ENCODE measurements around the gene SLIT3. TPM values are rescaled to one million over a fixed set of nuclear protein-coding genes. Genes with fewer than 3 reads are reported as not detected.

Gene SLIT3
- polyA plus RNA-seq, 1 of the 3 experiments (the other 2 are of a cell fraction) = 119 TPM

DNA sequence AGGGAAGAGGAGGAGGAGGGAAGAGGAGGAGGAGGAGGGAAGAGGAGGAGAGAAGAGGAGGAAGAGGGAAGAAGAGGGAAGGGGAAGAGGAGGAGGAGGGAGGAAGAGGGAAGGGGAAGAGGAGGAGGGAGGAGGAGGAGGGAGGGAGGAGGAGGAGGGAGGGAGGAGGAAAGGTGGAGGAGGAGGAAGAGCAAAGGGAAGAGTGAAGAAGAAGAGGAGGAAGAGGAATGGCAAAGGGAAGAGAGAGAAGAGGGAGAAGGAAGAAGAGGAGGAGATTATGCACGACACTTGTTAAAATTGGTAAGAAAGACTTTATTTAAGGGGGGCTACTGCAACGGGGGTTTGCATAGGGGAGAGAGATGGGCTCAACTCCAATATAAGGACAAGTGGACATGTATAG, 221.2 kb downstream of the SLIT3 start:
- ChIA-PET CTCF (interaction anchor here (1.9 kb wide), 1 partner anchor 93 kb away, joined by 4 read pairs; no protein-coding TSS in a partner anchor), POLR2A (no interaction called here)
- Histone ChIP-seq H3K27ac (ENCODE audit: low read depth in 2 of 2, low read length in 1 of 2) (no peak overlapping the region), H3K9me3 (no peaks in the 10 kb centered on the region), H3K79me2 (ENCODE audit: insufficient read depth) (no peaks in the 10 kb centered on the region), H3F3A (replicated peaks; ENCODE audit: insufficient read depth) (no peaks in the 10 kb centered on the region), H3K27me3 (ENCODE audit: insufficient read depth) (no peaks in the 10 kb centered on the region), H3K4me2 (no peak overlapping the region), H3K4me3 (ENCODE audit: low read depth in 2 of 2, low read length in 1 of 2) (no peak overlapping the region), H3K4me1 (ENCODE audit: control insufficient read depth in 1 of 2, insufficient read depth in 2 of 2, low read depth in 1 of 2, low read length in 1 of 2) (peaks cover 0 to 27% of the 10 kb centered on the region in 2 experiments; a peak in 2 of 4 replicates), H3K9ac (no peak overlapping the region), H3K36me3 (replicated peaks in 1 of 2; ENCODE audit: control insufficient read depth in 1 of 2, insufficient read depth in 2 of 2, low read length in 1 of 2) (peaks cover 2 to 7% of the 10 kb centered on the region in 2 experiments), H3K9me2 (no peaks in the 10 kb centered on the region), H4K20me1 (ENCODE audit: insufficient read depth) (no peaks in the 10 kb centered on the region; the same call in 1 of the 2 replicates), H2AFZ (ENCODE audit: low read depth) (no peak overlapping the region)
- no peak for DNase-seq
- whole genome bisulfite sequencing (ENCODE audit: low lambda C conversion rate) = 89% methylated on average over 2 of the region's 2 CpGs
- TF ChIP-seq MXI1 (IDR thresholded peaks at IDR 0.05; ENCODE audit: low read depth, low read length) (no peak), GATA2 (CRISPR knock-in tag; IDR thresholded peaks at IDR 0.05) (no peak), RAD21 (IDR thresholded peaks at IDR 0.05; ENCODE audit: low read length) (no peak), SIN3A (IDR thresholded peaks at IDR 0.05; ENCODE audit: borderline replicate concordance, low read depth, low read length) (no peak), POLR2AphosphoS5 (IDR thresholded peaks at IDR 0.05; ENCODE audit: low read depth, low read length) (no peak), MEF2A (IDR thresholded peaks at IDR 0.05; ENCODE audit: borderline replicate concordance, low read depth) (no peak), JUND (IDR thresholded peaks at IDR 0.05) (no peak), FOXM1 (IDR thresholded peaks at IDR 0.05; ENCODE audit: low read depth) (no peak)
- TF ChIP-seq, protein P1, sequence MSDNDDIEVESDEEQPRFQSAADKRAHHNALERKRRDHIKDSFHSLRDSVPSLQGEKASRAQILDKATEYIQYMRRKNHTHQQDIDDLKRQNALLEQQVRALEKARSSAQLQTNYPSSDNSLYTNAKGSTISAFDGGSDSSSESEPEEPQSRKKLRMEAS (IDR thresholded peaks at IDR 0.05; ENCODE audit: low read depth) = no peak
- TF ChIP-seq, protein P2, sequence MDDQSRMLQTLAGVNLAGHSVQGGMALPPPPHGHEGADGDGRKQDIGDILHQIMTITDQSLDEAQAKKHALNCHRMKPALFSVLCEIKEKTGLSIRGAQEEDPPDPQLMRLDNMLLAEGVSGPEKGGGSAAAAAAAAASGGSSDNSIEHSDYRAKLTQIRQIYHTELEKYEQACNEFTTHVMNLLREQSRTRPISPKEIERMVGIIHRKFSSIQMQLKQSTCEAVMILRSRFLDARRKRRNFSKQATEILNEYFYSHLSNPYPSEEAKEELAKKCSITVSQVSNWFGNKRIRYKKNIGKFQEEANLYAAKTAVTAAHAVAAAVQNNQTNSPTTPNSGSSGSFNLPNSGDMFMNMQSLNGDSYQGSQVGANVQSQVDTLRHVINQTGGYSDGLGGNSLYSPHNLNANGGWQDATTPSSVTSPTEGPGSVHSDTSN (IDR thresholded peaks at IDR 0.05) = no peak

DNA sequence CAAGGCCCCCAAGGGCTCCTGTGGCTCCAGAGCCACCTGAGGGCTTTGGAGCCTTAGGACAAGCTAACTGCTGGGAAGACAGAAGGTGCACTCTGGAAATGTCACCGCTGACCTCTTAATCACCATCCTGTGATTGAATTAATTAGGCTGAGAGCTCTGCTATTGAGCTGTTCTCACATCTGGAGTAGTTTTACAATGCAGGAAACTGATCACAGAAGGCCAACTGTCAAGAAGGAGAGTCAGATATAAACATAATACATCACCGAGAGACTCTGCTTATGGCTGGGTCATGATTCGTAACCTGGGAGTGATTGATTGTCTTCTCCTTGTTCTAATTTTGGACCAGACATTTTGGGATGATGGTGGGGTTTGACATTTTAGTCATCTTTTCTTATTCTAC, 226.1 kb downstream of the SLIT3 start:
- WGBS (ENCODE audit: low lambda C conversion rate) = 88% methylated on average over 2 of the region's 3 CpGs
- H3K9ac ChIP-seq = no peak overlapping the region
- POLR2A ChIA-PET = no interaction called here
- no peak overlapping the region for H3K4me2 ChIP-seq
- CTCF ChIA-PET = interaction anchor here (1.3 to 1.4 kb wide), 3 partner anchors 8 to 71 kb away, joined by 3 to 4 read pairs (median 3); no protein-coding TSS in a partner anchor
- H3K9me3 ChIP-seq = no peaks in the 10 kb centered on the region
- H3F3A ChIP-seq (replicated peaks; ENCODE audit: insufficient read depth) = no peaks in the 10 kb centered on the region
- H3K27me3 ChIP-seq (ENCODE audit: insufficient read depth) = no peaks in the 10 kb centered on the region
- H3K4me3 ChIP-seq (ENCODE audit: low read depth in 2 of 2, low read length in 1 of 2) = no peak overlapping the region
- DNase-seq = no peak
- H3K9me2 ChIP-seq = no peaks in the 10 kb centered on the region
- H3K27ac ChIP-seq (ENCODE audit: low read depth in 2 of 2, low read length in 1 of 2) = no peak overlapping the region
- no peaks in the 10 kb centered on the region for H3K79me2 ChIP-seq (ENCODE audit: insufficient read depth)
- H2AFZ ChIP-seq (ENCODE audit: low read depth) = no peak overlapping the region
- peaks cover 7 to 9% of the 10 kb centered on the region in 2 experiments for H3K36me3 ChIP-seq (replicated peaks in 1 of 2; ENCODE audit: control insufficient read depth in 1 of 2, insufficient read depth in 2 of 2, low read length in 1 of 2)
- H4K20me1 ChIP-seq (ENCODE audit: insufficient read depth) = no peaks in the 10 kb centered on the region; the same call in 1 of the 2 replicates
- TF ChIP-seq ELF1 (IDR thresholded peaks at IDR 0.05) = no peak
- TF ChIP-seq, protein P3, sequence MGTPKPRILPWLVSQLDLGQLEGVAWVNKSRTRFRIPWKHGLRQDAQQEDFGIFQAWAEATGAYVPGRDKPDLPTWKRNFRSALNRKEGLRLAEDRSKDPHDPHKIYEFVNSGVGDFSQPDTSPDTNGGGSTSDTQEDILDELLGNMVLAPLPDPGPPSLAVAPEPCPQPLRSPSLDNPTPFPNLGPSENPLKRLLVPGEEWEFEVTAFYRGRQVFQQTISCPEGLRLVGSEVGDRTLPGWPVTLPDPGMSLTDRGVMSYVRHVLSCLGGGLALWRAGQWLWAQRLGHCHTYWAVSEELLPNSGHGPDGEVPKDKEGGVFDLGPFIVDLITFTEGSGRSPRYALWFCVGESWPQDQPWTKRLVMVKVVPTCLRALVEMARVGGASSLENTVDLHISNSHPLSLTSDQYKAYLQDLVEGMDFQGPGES (IDR thresholded peaks at IDR 0.05; ENCODE audit: low read depth, low read length) = no peak
- no peak for TF ChIP-seq MXI1 (IDR thresholded peaks at IDR 0.05; ENCODE audit: low read depth, low read length)
- TF ChIP-seq, protein P4, sequence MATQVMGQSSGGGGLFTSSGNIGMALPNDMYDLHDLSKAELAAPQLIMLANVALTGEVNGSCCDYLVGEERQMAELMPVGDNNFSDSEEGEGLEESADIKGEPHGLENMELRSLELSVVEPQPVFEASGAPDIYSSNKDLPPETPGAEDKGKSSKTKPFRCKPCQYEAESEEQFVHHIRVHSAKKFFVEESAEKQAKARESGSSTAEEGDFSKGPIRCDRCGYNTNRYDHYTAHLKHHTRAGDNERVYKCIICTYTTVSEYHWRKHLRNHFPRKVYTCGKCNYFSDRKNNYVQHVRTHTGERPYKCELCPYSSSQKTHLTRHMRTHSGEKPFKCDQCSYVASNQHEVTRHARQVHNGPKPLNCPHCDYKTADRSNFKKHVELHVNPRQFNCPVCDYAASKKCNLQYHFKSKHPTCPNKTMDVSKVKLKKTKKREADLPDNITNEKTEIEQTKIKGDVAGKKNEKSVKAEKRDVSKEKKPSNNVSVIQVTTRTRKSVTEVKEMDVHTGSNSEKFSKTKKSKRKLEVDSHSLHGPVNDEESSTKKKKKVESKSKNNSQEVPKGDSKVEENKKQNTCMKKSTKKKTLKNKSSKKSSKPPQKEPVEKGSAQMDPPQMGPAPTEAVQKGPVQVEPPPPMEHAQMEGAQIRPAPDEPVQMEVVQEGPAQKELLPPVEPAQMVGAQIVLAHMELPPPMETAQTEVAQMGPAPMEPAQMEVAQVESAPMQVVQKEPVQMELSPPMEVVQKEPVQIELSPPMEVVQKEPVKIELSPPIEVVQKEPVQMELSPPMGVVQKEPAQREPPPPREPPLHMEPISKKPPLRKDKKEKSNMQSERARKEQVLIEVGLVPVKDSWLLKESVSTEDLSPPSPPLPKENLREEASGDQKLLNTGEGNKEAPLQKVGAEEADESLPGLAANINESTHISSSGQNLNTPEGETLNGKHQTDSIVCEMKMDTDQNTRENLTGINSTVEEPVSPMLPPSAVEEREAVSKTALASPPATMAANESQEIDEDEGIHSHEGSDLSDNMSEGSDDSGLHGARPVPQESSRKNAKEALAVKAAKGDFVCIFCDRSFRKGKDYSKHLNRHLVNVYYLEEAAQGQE (IDR thresholded peaks at IDR 0.05; ENCODE audit: low read depth, low read length) = no peak
- no peak for TF ChIP-seq EZH2phosphoT487 (IDR thresholded peaks at IDR 0.05; ENCODE audit: borderline replicate concordance, low read depth)
- TF ChIP-seq NFIC (IDR thresholded peaks at IDR 0.05; ENCODE audit: borderline replicate concordance) = no peak
- TF ChIP-seq, protein P5, sequence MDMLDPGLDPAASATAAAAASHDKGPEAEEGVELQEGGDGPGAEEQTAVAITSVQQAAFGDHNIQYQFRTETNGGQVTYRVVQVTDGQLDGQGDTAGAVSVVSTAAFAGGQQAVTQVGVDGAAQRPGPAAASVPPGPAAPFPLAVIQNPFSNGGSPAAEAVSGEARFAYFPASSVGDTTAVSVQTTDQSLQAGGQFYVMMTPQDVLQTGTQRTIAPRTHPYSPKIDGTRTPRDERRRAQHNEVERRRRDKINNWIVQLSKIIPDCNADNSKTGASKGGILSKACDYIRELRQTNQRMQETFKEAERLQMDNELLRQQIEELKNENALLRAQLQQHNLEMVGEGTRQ (IDR thresholded peaks at IDR 0.05; ENCODE audit: borderline replicate concordance, low read depth, low read length) = no peak
- TF ChIP-seq MEF2A (IDR thresholded peaks at IDR 0.05; ENCODE audit: borderline replicate concordance, low read depth) = no peak
- TF ChIP-seq RXRA (IDR thresholded peaks at IDR 0.05; ENCODE audit: borderline replicate concordance, low read depth) = no peak
- no peak for TF ChIP-seq RCOR1 (IDR thresholded peaks at IDR 0.05; ENCODE audit: low read length)
- TF ChIP-seq YY1 (IDR thresholded peaks at IDR 0.05; ENCODE audit: low read depth) = no peak
- peaks cover 0 to 3% of the 10 kb centered on the region in 2 experiments; a peak in 1 of 4 replicates for H3K4me1 ChIP-seq (ENCODE audit: control insufficient read depth in 1 of 2, insufficient read depth in 2 of 2, low read depth in 1 of 2, low read length in 1 of 2)

All from SK-N-SH (cell line).